PC-9 (cell line): ENCODE measurements around the gene HLA-DRA. TPM values are rescaled to one million over a fixed set of nuclear protein-coding genes. Genes with fewer than 3 reads are reported as not detected.

Experiments
- BruUV-seq: library from RNA; stranded (reverse); fragments of 400-500 nt; replicated peaks from 2 replicates; lab custom pipeline; 2021; lab: Mats Ljungman, UMichigan
- CTCF ChIA-PET: fragments of 300-600 bp; sonication (Branson Sonifier 250); formaldehyde crosslinking; loops from one replicate; lab custom pipeline; 2022; ENCODE audit warnings: antibody characterized with exemption; lab: Charles Lee
- POLR2A ChIA-PET: fragments of 300-600 bp; sonication (Branson Sonifier 250); formaldehyde crosslinking; loops from one replicate; lab custom pipeline; 2022; ENCODE audit warnings: antibody characterized with exemption; ENCODE audit not compliant: unreplicated experiment; lab: Charles Lee
- DNase-seq, 2 experiments: peaks; one replicate each; pipeline versions ENCODE4 v3.0.0 to v3.0.0-alpha.2; 2015 to 2022; ENCODE audit warnings: mixed read lengths in 1 of 2
- H2AFZ ChIP-seq: fragments of 200-600 bp; sonication (generic); 2 replicates; pipeline ENCODE4 v1.8.1; 2017; ENCODE audit warnings: antibody characterized with exemption
- H3F3A ChIP-seq: fragments of 200-600 bp; sonication (generic); 2 replicates; pipeline ENCODE4 v1.8.1; 2017; ENCODE audit warnings: antibody characterized with exemption, mild to moderate bottlenecking, low read depth; ENCODE audit not compliant: insufficient read depth
- H3K27ac ChIP-seq: fragments of 200-600 bp; sonication (generic); 2 replicates; pipeline ENCODE4 v1.6.1; 2016; ENCODE audit warnings: mixed run types
- H3K27me3 ChIP-seq: fragments of 200-600 bp; sonication (generic); 2 replicates; pipeline ENCODE4 v1.6.1; 2016; ENCODE audit warnings: low read depth, mixed run types; ENCODE audit not compliant: insufficient read depth
- H3K36me3 ChIP-seq: fragments of 200-600 bp; sonication (generic); 2 replicates; pipeline ENCODE4 v1.6.1; 2016; ENCODE audit warnings: low read depth, mixed run types
- H3K4me1 ChIP-seq: fragments of 200-600 bp; sonication (generic); replicated peaks from 2 replicates; pipeline ENCODE4 v1.6.1; 2016; ENCODE audit warnings: mixed run types; ENCODE audit not compliant: insufficient read depth
- H3K4me2 ChIP-seq: fragments of 200-600 bp; sonication (generic); 2 replicates; pipeline ENCODE4 v1.6.1; 2017; ENCODE audit warnings: mixed run types
- H3K4me3 ChIP-seq: fragments of 200-600 bp; sonication (generic); 2 replicates; pipeline ENCODE4 v1.6.1; 2016; ENCODE audit warnings: mixed run types
- H3K79me2 ChIP-seq: fragments of 200-600 bp; sonication (generic); 2 replicates; pipeline ENCODE4 v1.6.1; 2017; ENCODE audit warnings: low read depth, mixed run types
- H3K9me2 ChIP-seq: fragments of 200-600 bp; sonication (generic); 2 replicates; pipeline ENCODE4 v1.8.1; 2017; ENCODE audit warnings: mild to moderate bottlenecking; ENCODE audit not compliant: insufficient read depth
- H3K9me3 ChIP-seq: fragments of 200-600 bp; sonication (generic); 2 replicates; pipeline ENCODE4 v1.8.1; 2016; ENCODE audit warnings: low read depth; ENCODE audit not compliant: insufficient read depth
- H4K20me1 ChIP-seq: fragments of 200-600 bp; sonication (generic); 2 replicates; pipeline ENCODE4 v1.8.1; 2017; ENCODE audit not compliant: insufficient read depth
- CTCF ChIP-seq: fragments of 200-600 bp; sonication (generic); conservative IDR thresholded peaks from 2 replicates; pipeline ENCODE4 v1.6.1; 2017; ENCODE audit warnings: mixed run types, antibody characterized with exemption, mild to moderate bottlenecking, moderate library complexity
- EZH2 ChIP-seq: fragments of 200-600 bp; sonication (generic); IDR thresholded peaks from 2 replicates; pipeline ENCODE4 v1.8.0; 2017; ENCODE audit warnings: antibody characterized with exemption, low read depth
- intact Hi-C: fragments of 100-400 bp; cut with micrococcal nuclease; formaldehyde crosslinking; loops from one replicate; pipeline ENCODE4 v1.10.0; 2022; ENCODE audit not compliant: unreplicated experiment
- total RNA-seq: library from RNA; stranded (reverse); gene quantifications from 2 replicates; pipeline ENCODE4 v1.2.3, GENCODE V29; 2021

The HLA-DRA gene
- total RNA-seq, 1 experiment from 2014 or later: not detected

- Histone ChIP-seq H2AFZ (no peak overlapping the region), H3F3A (no peaks in the 10 kb centered on the region), H3K79me2 (no peaks in the 10 kb centered on the region), H3K4me2 (no peak overlapping the region), H3K27me3 (peaks cover 37% of the 10 kb centered on the region), H3K27ac (no peak overlapping the region), H3K36me3 (no peaks in the 10 kb centered on the region), H3K4me3 (no peak overlapping the region), H3K4me1 (no peaks in the 10 kb centered on the region), H4K20me1 (no peaks in the 10 kb centered on the region), H3K9me3 (no peaks in the 10 kb centered on the region), H3K9me2 (no peaks in the 10 kb centered on the region; the same call in 1 of the 2 replicates)
- intact Hi-C loops: no loop called here
- no peak for DNase-seq
- no TSS peak for BruUV-seq
- no peak for TF ChIP-seq EZH2
- no peak for TF ChIP-seq CTCF
- ChIA-PET CTCF (no interaction called here), POLR2A (no interaction called here)
These were observed 3.4 kb downstream of the HLA-DRA start for GRCh38 chr6:32442977-32443552.

- POLR2A ChIA-PET: no interaction called here
- Histone ChIP-seq H3K9me3 (no peaks in the 10 kb centered on the region), H3F3A (no peaks in the 10 kb centered on the region), H3K9me2 (no peaks in the 10 kb centered on the region; the same call in 1 of the 2 replicates), H2AFZ (no peak overlapping the region), H4K20me1 (no peaks in the 10 kb centered on the region), H3K36me3 (no peaks in the 10 kb centered on the region), H3K27me3 (peaks cover 37% of the 10 kb centered on the region), H3K79me2 (no peaks in the 10 kb centered on the region), H3K4me1 (no peaks in the 10 kb centered on the region), H3K4me3 (no peak overlapping the region), H3K27ac (no peak overlapping the region), H3K4me2 (no peak overlapping the region)
- TF ChIP-seq CTCF: no peak
- TF ChIP-seq EZH2: no peak
- BruUV-seq: no TSS peak
- intact Hi-C loops: no loop called here
- no peak for DNase-seq
- CTCF ChIA-PET: no interaction called here
These were observed 4.7 kb downstream of the HLA-DRA start for GRCh38 chr6:32444433-32444832.

- ChIA-PET CTCF (interaction anchor here (0.7 kb wide), 1 partner anchor 329 kb away, joined by 4 read pairs; no protein-coding TSS in a partner anchor), POLR2A (no interaction called here)
- H3K36me3 ChIP-seq: no peaks in the 10 kb centered on the region
- DNase-seq: no peak
- H4K20me1 ChIP-seq: no peaks in the 10 kb centered on the region
- no TSS peak for BruUV-seq
- TF ChIP-seq CTCF (no peak), EZH2 (no peak)
- H3K4me2 ChIP-seq: no peak overlapping the region
- H2AFZ ChIP-seq: no peak overlapping the region
- peaks cover 33% of the 10 kb centered on the region for H3K27me3 ChIP-seq
- H3F3A ChIP-seq: no peaks in the 10 kb centered on the region
- no peak overlapping the region for H3K27ac ChIP-seq
- no peaks in the 10 kb centered on the region; the same call in 1 of the 2 replicates for H3K9me2 ChIP-seq
- H3K79me2 ChIP-seq: no peaks in the 10 kb centered on the region
- no peaks in the 10 kb centered on the region for H3K4me1 ChIP-seq
- no peak overlapping the region for H3K4me3 ChIP-seq
- no peaks in the 10 kb centered on the region for H3K9me3 ChIP-seq
- intact Hi-C loops: no loop called here
These were observed 5.7 kb downstream of the HLA-DRA start for GRCh38 chr6:32445321-32445854.
